HFF-Myc (cell line): Measurements from ENCODE around the gene NDUFA8.

Source experiments
- DNase-seq: peaks from one replicate; pipeline ENCODE4 v3.0.0-alpha.2; 2011; ENCODE audit warnings: low read depth; ENCODE audit errors: extremely low read depth
- H3K4me3 ChIP-seq: replicated peaks from 2 replicates; pipeline ENCODE4 v1.5.1; 2011; ENCODE audit warnings: low read depth, mild to moderate bottlenecking, control low read depth, low read length
- TF ChIP-seq, protein P1 (sequence below): IDR thresholded peaks from 2 replicates; pipeline ENCODE4 v1.5.1; 2012; ENCODE audit warnings: mild to moderate bottlenecking, low read depth, low read length, control low read depth; ENCODE audit errors: missing control alignments

Gene NDUFA8

DNA sequence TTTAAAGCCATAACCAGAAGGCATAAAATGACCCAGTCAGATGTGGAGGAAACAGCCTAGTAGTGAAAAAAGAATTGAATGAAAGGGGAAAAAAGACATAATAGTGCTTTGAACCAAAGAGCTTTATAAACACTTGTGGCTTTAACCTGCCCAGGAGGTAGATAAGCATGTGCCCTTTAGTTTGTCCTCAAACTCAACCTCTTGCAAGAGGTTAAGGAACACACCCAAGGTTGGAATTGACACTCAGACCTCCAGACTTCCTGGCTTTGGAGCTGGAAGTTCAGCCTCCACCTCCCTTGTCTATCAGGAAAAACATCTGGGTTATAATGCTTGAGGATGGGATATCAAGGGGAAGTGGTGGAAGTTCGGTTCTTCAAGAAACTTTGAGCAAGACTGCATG lies 16.3 kb downstream of the NDUFA8 start:
- no peak for DNase-seq
- TF ChIP-seq, protein P1, sequence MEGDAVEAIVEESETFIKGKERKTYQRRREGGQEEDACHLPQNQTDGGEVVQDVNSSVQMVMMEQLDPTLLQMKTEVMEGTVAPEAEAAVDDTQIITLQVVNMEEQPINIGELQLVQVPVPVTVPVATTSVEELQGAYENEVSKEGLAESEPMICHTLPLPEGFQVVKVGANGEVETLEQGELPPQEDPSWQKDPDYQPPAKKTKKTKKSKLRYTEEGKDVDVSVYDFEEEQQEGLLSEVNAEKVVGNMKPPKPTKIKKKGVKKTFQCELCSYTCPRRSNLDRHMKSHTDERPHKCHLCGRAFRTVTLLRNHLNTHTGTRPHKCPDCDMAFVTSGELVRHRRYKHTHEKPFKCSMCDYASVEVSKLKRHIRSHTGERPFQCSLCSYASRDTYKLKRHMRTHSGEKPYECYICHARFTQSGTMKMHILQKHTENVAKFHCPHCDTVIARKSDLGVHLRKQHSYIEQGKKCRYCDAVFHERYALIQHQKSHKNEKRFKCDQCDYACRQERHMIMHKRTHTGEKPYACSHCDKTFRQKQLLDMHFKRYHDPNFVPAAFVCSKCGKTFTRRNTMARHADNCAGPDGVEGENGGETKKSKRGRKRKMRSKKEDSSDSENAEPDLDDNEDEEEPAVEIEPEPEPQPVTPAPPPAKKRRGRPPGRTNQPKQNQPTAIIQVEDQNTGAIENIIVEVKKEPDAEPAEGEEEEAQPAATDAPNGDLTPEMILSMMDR, result no peak
- H3K4me3 ChIP-seq, result no peak overlapping the region

DNA sequence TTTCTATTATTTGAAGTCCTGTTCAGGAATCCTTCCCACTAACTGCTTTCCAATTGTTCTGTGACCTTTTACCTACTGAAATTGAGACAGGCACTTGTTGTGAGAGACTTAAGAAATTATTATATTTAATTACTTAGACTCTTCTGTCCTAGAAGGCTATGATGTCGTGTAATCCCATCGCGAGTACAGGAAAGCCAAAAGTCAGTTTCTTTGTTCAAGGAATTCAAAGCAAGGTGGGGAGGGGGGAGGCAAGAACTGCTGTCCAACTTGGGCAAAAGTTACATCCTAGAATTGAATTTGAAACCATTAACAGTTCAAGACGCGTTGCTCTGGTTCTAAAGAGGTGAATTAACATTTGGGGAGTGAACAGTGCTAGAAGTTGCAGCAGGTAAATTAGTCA lies 17.9 kb downstream of the NDUFA8 start:
- no peak for DNase-seq
- TF ChIP-seq, protein P1, result no peak
- no peak overlapping the region for H3K4me3 ChIP-seq

DNA sequence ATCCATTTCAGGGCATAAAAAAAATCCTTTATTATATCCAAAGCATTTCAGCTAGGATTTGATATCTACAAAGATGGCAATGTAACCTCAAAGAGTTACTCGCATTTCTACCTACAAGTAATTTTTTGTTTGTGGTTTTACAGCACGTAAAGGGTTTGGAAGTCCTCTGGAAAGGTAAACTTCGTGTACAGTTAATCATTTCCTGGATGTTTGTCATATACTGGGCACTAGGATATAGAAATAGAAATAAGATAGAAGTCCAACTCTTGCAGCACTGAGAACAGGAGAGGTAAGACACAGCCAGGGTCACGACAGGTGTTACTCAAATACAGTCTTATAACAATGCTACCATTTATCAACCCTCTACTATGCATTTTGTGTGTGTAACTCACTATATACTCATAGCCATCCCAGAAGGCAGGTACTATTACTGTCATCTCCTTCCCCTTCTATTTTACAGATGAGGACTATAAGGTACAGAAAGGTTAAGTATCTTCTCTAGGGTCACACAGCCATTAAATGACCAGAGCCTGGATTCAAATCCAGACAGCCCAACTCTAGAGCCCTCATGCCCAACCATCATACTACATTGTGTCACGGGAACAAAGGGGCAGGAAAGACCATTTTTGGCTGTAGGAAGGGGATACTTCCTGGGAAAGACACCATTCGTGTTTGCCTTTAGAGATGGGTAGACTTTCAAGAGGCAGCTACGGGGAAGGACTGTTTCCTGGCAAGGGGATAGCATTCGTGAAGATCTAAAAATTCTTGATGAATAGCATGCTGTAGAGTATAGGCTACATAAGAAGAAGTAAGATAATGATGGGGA lies 19.0 kb downstream of the NDUFA8 start:
- H3K4me3 ChIP-seq, result no peak overlapping the region
- no peak for DNase-seq
- TF ChIP-seq, protein P1, result no peak

DNA sequence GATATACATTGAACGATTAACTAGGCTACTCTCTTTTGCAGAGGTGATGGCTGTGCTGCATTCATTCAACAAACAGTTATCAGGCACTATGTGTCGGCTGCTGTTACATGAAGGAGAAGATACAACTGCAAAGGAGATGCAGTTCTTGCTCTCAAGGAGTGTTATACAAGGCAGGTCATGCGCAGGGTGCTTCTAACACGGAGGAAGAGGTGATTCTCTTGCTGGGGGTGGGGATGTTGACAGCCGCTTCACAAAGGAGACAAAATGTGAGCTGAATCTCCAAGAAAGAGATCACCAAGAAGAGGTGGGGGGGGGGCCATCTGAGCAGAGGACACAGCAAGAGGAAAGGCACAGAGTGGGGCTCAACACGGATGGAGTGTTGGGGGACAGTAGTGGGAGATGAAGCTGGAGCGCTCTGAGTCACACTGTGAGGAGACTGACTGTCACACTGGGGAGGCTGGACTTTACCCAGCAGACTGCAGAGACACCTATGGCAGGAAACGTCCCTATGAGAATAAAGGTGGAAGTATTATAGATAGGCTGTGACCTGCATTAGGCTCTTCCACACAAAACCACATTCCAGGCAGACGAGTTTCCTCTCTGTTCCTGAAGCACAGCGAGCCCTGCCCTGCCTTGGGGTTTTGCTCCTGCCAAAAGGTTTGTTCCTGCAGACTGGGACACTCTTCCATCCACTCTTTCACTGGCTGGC lies 20.9 kb downstream of the NDUFA8 start:
- TF ChIP-seq, protein P1, result no peak
- DNase-seq, result no peak
- no peak overlapping the region for H3K4me3 ChIP-seq

DNA sequence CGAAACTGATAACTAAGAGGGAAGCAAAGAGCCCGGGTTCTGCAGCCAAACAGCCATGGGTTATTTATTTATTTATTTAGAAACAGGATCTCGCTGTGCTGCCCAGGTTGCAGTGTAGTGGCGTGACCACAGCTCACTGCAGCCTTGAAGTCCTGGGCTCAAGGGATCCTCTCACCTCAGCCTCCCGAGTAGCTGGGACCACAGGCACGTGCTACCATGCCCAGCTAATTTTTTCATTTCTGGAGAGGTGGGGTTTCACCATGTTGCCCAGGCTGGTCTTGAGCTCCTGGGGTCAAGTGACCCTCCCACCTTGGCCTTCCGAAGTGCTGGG lies 24.1 kb downstream of the NDUFA8 start:
- H3K4me3 ChIP-seq, result no peak overlapping the region
- DNase-seq, result no peak
- TF ChIP-seq, protein P1, result no peak

DNA sequence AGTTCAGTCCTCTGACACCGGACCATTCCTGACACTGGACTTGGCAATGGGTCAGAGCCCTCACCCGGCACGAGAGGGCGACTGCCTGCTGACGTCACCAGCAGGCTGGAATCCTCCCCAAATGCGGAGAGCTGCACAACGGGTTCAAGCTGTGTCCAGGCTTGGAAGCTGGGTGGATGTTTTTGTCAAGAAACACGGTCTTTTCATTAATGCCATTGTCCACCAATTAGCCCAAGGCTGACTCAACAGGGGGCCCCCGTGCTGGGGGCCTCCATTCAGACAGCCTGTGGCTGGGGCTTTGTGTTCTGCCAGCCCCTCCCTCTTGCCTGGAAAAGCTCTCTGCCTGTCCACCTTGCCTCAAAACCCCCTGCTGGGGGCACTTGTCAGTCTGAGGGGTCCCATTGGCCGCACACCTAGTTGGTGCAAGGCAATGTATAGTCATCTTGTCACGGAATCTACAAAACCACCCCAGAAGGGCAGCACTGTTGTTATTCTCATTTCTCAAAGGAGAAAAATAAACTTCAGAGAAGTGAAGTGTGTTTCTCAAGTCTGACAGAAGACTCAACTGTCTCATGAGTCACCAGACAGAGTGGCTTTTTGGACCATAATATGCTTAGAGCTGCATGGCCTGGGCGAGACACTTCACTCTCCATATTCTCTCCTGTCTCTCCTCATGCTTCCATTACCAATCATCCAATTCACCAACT lies 24.6 kb downstream of the NDUFA8 start:
- no peak for DNase-seq
- H3K4me3 ChIP-seq, result no peak overlapping the region
- TF ChIP-seq, protein P1, result no peak
